Islet of Langerhans (tissue), 1 donor: ENCODE results near the gene DAB1.

Source experiments
- FAIRE-seq: peaks from one replicate; lab custom pipeline; 2011; peaks lifted over from hg19 to GRCh38; lab: Jason Lieb, UNC

Gene DAB1

DNA sequence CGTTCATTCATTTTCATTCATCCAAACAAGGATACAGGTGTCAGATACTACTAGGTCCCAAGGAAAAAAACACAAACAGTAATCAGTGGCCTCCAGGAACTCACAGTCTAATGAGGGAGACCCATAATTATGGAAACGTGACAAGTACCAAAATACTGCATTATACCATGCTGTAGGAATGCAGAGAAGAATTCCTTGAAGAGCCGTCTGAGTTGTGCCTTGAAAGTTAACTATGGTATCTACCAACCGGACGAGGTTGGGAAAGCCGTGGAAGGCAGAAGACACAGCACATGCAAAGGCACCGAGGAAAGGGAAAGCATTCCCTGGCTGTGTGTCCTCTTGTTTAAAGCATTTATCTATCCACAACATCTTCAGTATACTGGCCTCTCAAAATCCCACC lies 206.0 kb downstream of the DAB1 start:
- no peak for FAIRE-seq

DNA sequence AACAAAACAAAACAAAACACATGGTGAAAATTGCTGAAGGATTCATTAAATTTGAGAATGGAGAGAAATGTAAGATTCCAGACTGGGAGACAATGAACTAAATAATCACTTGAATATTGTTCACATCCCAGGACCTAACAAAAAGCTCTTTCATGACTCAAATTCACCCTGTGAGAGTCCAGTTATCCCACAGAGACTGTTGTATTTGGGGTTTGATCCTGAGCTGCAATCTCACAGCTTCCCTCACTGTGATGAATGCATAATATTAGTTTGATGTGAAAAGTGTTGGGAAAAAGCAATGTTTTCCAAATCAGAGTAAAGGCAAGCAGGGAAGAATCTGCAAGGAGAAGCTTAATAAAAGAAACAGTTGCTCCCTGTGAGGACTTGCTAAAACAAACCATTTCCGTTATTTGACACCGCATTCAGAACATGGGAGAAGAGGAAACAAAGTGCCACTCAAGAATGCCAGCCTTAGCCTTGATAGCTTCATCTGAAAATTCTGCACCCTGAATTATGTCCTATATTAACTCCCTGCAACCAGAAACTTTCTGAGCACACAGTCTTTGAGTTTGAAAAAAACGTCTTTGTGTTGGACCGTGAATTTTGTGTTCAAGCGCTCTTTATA lies 208.8 kb downstream of the DAB1 start:
- no peak for FAIRE-seq

DNA sequence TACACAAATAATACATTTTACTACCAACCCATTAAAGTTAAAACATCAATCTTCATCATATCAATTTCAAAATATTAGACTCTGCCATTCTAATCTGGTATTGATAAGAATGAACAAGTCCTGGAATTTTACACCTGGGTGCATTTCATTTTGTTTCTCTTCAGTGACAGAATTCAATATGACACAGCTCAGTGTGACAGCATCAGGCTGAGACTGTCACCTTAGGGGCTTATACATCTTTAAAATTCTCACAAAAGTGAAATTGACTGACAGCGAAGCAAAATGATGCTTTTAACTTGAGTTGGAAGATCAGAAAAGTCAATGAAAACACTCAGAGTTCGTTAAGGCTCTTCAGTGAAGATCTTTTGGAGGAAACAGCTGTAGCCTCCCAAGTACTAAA lies 213.0 kb downstream of the DAB1 start:
- FAIRE-seq: no peak

- no peak for FAIRE-seq
Measured at GRCh38 chr1:57209495-57209894, 214.4 kb downstream of the DAB1 start.

DNA sequence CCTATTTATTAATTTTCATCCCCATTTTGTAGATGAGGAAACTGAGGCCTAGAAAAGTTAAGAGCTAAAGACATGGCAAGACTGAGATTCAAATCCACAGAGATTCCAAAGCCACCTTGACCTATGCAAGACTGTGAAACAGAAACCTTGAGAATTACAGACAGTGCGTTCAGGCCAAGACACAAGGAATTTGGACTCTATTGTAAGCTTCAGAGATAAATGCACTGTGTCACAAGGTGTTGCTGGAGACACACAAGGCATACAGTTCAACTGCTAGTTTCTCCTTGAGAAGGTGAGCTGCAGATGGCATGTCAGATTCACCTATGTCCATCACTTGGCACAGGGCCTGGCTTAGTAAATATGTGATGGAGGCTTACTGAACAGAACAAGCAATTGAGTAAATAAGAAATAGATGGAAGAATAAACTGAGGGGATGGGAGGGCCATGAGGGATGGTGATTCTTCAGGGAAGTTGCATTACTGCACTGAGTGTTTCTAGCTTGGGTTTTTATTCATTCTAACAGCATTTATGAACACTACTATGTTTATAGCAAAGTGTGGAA lies 215.0 kb downstream of the DAB1 start:
- FAIRE-seq: no peak

DNA sequence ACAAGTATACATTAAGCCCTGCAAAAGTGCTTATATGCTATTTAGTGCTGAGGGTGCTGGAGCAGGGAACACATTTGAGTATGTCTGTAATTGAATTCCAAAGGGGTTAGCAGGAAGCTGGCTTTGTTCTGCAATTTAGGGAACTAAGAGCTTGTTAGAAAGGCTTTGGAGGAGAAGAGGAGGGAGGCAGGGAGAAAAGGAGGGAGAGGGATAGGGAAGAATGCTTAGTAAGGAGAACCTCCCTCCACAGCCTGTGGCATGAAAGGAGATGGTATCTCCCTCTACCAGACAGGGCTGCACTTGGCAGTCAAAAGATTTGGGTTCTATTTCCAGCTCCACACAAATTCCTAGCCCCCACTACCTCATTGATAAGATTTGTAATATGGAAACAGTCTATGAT lies 217.8 kb downstream of the DAB1 start:
- no peak for FAIRE-seq

DNA sequence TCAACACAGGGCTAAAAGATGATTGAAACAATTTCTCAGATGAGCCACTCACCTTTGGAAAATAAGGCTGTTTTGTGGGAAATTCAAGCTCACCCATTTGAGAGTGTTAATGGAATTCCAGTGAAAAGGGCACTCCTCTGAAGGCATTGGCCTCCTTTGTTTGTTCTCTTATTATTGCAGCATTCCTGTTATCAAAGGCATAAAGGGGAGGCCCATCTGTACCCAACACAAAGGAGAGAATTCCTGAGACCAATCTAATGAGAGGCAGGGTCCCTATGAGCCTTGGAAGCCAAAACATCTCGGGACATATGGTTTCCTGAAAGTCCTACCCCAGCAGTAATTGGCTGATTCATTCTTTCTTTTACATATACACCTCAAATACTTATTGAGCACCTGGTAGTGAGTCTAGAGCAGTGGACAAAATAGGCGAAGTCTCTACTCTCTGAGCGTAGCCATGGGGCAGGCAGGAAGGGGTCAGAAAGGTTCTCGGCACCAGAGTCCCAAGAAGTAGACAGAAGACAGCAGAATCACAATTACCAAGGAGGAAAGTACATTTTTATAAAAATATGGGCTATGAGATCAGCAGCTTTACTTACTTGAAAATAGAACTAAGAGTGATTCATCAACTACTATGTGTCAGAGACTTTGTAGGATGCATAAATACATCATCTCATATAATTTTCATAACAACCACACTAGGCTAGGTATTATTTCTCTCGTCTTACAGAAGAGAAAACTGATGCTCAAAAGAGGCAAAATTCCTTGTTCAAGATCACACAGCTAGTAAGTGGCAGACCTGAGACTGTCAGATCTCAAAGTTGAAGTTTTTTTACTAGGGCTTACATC lies 218.7 kb downstream of the DAB1 start:
- no peak for FAIRE-seq

GRCh38 chr1:57204091-57204490 lies 219.8 kb downstream of the DAB1 start:
- FAIRE-seq: no peak

- FAIRE-seq: no peak
Measured at GRCh38 chr1:57202241-57202640, 221.6 kb downstream of the DAB1 start.

DNA sequence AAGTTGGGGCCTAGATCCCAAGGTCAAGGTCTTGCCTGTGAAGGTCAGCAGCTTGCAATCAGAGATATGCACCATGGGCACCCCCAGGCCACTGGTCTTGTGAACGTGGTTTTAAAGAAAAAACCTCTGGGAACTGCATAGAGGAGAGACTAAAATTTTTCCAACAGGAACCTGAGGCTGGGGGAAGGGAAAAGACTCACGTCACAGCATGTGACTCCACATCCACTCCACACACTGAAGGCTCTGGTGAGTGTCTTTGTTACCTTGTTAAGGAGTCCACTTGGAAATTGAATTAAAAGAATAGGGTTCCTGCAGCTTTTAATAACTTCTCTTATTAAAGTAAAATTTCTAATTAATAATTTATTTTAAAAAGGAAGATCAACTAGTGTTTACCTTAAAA lies 224.9 kb downstream of the DAB1 start:
- no peak for FAIRE-seq

GRCh38 chr1:57195436-57195941 lies 228.4 kb downstream of the DAB1 start:
- FAIRE-seq: no peak

- FAIRE-seq: no peak
Measured at GRCh38 chr1:57192222-57192621, 231.6 kb downstream of the DAB1 start.

DNA sequence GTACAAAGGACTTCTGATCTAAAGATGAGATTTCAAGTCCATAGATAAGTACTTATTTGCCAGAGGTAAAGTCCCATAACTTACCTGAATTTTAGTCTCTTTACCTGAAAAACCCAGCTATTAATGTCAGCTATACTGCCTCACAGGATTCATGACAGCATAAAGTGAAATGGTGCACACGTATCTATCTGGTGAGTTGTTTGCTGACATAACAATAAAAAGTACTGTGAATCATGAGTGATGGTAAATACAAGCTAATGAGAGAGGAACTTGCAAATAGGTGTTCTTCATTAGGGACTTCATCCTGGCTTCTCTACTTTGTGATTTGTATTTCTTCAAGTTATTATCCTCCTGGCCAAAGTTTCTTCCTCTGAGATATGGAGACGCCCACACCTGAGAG lies 233.0 kb downstream of the DAB1 start:
- no peak for FAIRE-seq

- FAIRE-seq: no peak
Measured at GRCh38 chr1:57188168-57188567, 235.7 kb downstream of the DAB1 start.

DNA sequence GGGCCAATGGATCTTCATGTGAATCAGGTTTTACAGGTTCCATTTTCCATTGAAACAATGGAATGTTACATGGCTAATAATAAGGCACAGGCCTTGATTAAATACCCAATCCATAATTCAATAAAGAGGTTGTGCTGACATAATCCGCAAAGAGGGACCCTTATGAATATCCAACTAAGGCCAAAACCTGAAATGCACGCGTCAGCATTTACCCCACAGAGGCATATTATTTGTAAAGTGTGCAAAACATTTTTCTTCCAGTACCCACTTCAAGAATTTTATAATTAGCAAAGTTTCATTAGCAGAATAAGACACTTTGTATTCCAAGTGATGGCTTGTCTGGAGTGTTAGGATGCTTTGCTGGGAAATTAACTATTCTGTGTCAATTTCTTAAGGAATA lies 237.4 kb downstream of the DAB1 start:
- FAIRE-seq: no peak

GRCh38 chr1:57179001-57179400 lies 244.9 kb downstream of the DAB1 start:
- FAIRE-seq: no peak

DNA sequence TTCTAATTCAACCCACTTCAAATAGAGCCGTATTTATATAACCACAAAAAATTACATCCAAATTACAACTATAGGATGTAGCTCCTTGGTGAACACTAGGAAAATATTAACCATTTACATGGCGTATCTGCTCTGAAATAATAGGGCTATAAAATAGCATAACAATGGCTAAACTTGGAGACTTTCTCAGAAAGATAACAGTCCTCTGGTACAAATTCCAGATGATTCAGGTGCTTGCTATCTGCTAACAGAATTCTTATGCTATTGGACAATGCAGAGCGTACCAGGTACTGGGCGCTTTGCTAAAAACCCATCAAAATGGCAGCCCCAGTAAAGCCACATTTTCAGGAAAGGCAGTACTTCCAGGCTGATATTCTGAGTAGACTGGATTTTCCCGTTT lies 248.4 kb downstream of the DAB1 start:
- FAIRE-seq: no peak

- no peak for FAIRE-seq
Measured at GRCh38 chr1:57172040-57172439, 251.8 kb downstream of the DAB1 start.

DNA sequence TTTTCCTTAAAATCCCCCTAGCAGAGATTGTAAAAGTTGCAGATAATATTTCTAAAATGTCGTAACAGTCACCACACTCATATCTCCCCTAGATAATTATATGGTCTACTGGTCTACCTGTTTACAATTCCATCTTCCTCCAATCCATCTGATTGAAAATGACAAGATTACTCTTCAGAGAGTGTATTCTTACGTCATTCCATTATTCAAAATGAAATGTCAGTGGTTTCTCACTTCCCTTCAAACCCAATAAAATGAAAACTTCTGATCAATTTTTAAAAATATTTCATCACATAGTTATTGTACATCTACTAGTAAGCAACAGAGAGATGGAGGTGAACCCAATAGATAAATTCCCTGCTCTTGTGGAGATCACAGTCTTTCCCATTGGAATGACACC lies 255.9 kb downstream of the DAB1 start:
- FAIRE-seq: peak; percentile 13

DNA sequence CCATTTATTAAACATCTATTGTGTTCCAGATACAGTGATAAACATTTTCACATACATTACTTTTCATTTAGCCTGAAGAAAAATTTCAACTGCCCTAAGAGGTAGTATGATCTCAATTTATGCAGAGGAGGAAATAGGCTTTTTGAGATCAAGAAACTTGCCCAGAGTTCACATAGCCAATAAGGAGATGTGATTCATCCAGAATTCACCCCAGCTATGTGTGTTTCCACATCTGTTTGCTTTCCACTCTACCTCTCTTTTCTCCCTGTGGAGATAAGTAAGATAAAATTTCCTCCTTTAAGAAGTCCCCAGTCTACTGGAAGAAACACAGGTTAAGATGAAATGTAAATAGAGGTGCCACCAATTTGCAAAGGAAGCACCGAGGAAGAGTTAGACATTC lies 258.3 kb downstream of the DAB1 start:
- FAIRE-seq: no peak

DNA sequence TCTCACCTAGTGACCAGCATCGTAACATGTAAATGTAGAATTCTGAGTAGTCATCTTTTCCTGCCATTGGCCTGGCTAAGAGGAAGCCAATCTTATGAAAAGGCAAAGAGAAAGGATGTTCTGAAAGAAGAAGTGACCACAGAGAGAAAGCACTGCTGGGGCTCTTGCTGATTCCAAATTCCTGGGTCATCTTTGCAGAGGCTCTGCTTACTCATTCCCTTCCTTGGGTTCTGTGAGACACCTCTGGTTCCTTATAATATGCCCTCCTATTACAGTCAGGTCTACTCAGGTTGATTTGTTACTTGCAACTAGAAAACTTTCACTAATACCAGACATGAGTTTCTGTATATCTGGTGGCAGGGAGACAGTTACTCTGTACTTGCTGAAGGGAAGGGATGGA lies 259.3 kb downstream of the DAB1 start:
- no peak for FAIRE-seq

DNA sequence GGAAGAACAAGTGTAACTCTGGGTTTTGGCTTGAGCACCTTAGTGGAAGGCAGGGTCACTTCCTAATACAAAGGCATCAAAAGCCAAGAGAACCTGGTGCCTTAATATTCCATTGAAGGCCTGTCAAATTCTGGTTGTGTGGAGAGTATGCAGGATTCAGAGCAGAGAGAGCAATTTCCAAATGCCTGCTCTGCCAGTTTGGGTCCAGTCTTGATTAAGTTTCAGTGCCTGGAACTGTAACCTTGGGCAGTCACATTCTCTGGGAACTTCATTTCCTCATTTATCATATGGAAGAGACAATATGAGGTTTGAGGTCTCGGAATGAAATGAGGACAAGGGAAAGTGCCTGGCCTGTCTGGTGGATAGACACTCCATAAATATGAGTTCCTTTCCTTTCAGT lies 260.1 kb downstream of the DAB1 start:
- FAIRE-seq: no peak

- FAIRE-seq: no peak
Measured at GRCh38 chr1:57163325-57163724, 260.5 kb downstream of the DAB1 start.
